Medulla oblongata (tissue), 1 donor: ENCODE measurements around the gene GBF1.
"Not testable (repeated sequence)": the region's sequence is repeated elsewhere in the genome, so short reads cannot be mapped to it uniquely, and the experiment has no call there.

ENCODE experiments used
- DNase-seq: peaks from one replicate; pipeline ENCODE4 v3.0.0-alpha.2; 2015; ENCODE audit errors: extremely low spot score

Gene GBF1

GRCh38 chr10:102269017-102269416 lies 23.7 kb downstream of the GBF1 start:
- no peak for DNase-seq

GRCh38 chr10:102274062-102274461 lies 28.7 kb downstream of the GBF1 start:
- no peak for DNase-seq

GRCh38 chr10:102275343-102275742 lies 30.0 kb downstream of the GBF1 start:
- DNase-seq, result no peak

GRCh38 chr10:102279104-102279503 lies 33.8 kb downstream of the GBF1 start:
- no peak for DNase-seq

GRCh38 chr10:102280397-102281101 lies 35.2 kb downstream of the GBF1 start:
- peak; percentile 15 for DNase-seq

- DNase-seq, result no peak
These were observed 35.8 kb downstream of the GBF1 start for GRCh38 chr10:102281102-102281487.

GRCh38 chr10:102283488-102283887 lies 38.2 kb downstream of the GBF1 start:
- DNase-seq, result no peak

GRCh38 chr10:102283890-102284289 lies 38.6 kb downstream of the GBF1 start:
- no peak for DNase-seq

- no peak for DNase-seq
These were observed 39.2 kb downstream of the GBF1 start for GRCh38 chr10:102284531-102284930.

GRCh38 chr10:102285133-102285532 lies 39.8 kb downstream of the GBF1 start:
- no peak for DNase-seq

- DNase-seq, result no peak
These were observed 40.9 kb downstream of the GBF1 start for GRCh38 chr10:102286216-102286615.

- no peak for DNase-seq
These were observed 42.2 kb downstream of the GBF1 start for GRCh38 chr10:102287538-102287937.

GRCh38 chr10:102287991-102288390 lies 42.7 kb downstream of the GBF1 start:
- DNase-seq, result no peak

GRCh38 chr10:102289356-102289755 lies 44.0 kb downstream of the GBF1 start:
- DNase-seq, result no peak

GRCh38 chr10:102289840-102290239 lies 44.5 kb downstream of the GBF1 start:
- DNase-seq, result no peak

GRCh38 chr10:102291221-102291905 lies 46.0 kb downstream of the GBF1 start:
- no peak for DNase-seq

GRCh38 chr10:102297101-102297500 lies 51.8 kb downstream of the GBF1 start:
- no peak for DNase-seq

- no peak for DNase-seq
These were observed 53.6 kb downstream of the GBF1 start for GRCh38 chr10:102298899-102299298.

GRCh38 chr10:102299873-102300272 lies 54.5 kb downstream of the GBF1 start:
- DNase-seq, result no peak

GRCh38 chr10:102300278-102300843 lies 55.0 kb downstream of the GBF1 start:
- no peak for DNase-seq

GRCh38 chr10:102300912-102301311 lies 55.6 kb downstream of the GBF1 start:
- DNase-seq, result not testable (repeated sequence)

- not testable (repeated sequence) for DNase-seq
These were observed 56.0 kb downstream of the GBF1 start for GRCh38 chr10:102301332-102301731.

GRCh38 chr10:102302611-102303010 lies 57.3 kb downstream of the GBF1 start:
- DNase-seq, result no peak
